NCI-H82 (cell line): ENCODE measurements around the gene PTPRN2.

Experiments used
- DNase-seq: peaks from one replicate; lab custom pipeline; 2025; lab: John Stamatoyannopoulos, UW

Gene PTPRN2

DNA sequence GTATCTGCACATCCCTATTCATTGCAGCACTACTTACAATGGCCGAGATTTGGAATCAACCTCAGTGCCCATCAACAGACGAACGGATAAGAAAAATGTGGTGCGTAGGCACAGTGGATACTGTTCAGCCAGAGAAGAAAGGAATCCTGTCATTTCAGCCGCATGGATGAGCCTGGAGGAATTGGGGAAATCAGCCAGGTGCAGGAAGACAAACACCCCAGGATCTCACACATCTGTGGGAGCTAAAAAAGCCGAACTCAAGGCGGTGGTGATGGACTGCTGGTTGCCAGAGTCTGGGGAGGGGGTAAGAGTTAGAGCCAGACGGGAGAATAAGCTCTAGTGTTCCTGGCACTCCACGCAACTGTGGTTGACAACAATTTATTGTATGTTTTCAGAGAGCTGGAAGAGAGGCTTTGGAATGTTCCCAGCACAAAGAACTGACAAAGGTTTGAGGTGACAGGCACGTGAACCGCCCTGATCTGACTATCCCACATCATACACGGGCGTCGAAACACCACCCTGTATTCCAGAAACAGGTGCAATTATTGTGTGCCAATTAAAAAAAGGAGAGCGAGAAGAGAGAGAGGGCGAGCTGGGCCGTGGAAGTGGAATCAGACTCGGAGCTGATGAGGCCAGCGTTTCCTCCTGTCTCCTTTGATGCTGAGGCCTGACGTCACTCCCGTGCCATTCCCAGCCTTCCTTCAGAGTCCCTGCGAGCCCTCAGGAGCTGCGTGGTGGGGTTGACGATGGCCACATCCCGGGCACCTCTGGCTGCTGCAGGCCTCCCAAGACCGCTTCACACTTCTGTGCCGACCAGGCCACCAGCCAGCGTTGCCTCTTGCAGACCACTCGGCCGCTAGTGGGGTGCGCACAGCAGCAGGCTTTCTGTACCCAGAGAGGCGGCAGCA, 1061.4 kb downstream of the PTPRN2 start:
- no peak for DNase-seq

DNA sequence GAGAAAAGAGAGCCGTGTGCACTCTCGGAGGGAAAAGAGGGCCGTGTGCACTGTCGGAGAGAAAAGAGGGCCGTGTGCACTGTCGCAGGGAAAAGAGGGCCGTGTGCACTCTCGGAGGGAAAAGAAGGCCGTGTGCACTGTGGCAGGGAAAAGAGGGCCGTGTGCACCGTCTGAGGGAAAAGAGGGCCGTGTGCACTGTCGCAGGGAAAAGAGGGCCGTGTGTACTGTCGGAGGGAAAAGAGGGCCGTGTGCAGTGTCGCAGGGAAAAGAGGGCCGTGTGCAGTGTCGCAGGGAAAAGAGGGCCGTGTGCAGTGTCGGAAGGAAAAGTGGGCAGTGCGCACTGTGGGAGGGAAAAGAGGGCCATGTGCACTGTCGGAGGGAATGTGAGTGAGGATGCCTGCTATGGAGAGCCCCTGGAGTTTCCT, 1062.1 kb downstream of the PTPRN2 start:
- DNase-seq = peak; percentile 15

DNA sequence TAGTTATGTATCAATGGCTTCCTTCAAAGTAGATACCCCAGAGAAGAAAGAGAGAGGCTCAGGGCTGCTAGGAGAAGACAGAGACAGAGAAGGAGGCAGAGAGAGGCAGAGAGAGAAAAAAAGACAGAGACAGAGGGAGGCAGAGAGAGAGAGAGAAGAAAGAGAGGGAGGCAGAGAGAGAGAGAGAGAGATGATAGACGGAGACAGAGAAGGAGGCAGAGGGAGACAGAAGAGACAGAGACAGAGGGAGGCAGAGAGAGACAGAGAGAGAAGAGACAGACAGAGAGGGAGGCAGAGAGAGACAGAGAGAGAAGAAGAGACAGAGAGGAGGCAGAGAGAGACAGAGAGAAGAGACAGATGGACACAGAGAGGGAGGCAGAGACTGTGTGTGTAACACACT, 1062.9 kb downstream of the PTPRN2 start:
- no peak for DNase-seq

DNA sequence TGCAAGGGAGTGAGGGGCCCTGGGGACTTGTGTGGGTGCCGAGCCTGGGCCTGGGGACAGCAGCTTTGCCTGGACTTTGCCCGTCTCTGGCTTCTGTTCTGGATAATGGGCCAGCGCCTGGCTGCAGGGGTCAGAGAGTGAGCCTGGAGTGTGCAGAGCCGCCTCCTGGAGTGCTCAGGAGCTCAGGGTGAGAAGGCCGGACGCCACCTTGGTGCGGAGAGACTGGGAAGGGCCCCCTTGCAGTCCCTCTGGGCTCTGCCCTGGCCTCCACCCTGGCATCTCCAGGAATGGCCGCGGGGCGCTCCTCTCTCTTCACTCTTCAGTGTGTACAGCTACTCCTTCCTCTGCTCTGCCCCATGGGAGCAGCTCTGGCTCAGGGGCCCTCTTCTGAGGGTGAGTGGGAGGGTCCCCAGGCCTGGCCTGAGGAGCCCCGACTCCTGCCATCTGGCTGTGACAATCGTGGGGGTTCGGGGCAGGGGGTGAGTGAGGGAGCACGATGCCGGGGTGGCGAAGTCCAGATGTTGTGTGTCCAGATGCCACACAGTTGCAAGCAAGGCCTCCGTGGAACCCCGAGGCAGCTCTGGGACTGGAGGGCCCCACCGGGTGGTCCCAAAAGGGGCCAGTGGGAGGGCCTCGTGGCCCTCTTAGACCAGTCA, 1063.7 kb downstream of the PTPRN2 start:
- DNase-seq = no peak

DNA sequence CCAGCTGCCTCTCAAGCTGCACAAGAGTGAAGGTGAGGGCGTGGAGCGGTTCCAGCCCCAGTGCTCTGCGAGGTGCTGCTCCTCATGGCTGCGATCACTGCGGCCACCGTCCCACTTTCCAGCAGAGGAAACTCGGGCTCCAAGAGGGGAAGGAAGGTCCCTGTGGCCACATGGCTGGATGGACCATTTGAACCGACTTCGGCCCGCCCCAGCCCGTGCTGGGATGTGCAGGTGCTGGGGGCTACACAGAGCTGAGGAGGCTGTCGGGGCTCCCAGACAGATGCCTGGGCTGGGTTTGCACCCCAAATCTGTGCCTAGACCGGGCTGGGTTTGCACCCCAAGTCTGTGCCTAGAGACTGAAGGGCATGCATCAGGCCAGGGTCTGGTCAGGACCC, 1064.3 kb downstream of the PTPRN2 start:
- DNase-seq = no peak

DNA sequence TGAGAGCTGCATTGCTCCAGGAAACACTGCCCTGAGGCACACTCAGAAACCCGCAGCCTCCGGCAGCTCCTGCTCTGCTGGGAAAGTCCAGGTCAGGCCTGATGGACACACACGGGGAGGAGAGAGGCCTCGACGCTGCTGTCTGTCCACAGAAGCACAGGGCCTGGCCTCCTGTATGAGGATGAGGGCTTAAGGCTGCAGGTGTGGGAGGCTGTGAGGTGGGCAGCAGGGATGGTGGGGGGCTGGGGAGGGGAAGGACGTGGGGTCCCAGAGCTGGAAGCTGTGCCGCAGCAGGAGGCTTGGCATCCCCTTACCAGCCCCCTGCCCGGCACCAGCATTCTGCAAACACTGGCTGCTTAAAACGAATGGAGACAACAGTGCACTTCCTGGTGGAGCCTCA, 1064.7 kb downstream of the PTPRN2 start:
- no peak for DNase-seq

DNA sequence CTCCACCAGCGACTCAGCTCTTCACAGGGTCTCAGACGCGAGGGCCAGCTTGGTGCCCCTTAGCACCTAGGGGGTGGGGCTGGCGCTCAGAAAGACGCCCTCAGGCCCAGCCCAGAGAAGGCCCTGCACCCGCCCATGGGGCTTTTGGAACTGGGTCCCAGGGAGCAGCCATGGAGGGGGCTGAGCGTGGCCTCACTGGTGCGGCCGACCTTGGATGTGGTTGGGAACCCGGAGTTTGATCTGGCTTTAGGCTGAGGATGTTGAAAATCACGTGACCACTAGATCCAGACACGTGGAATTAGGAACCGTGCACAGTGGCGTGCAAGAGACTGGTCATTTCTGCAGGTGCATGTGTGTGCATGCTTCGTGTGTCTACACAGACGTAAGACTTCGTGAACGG, 1065.4 kb downstream of the PTPRN2 start:
- DNase-seq = no peak

DNA sequence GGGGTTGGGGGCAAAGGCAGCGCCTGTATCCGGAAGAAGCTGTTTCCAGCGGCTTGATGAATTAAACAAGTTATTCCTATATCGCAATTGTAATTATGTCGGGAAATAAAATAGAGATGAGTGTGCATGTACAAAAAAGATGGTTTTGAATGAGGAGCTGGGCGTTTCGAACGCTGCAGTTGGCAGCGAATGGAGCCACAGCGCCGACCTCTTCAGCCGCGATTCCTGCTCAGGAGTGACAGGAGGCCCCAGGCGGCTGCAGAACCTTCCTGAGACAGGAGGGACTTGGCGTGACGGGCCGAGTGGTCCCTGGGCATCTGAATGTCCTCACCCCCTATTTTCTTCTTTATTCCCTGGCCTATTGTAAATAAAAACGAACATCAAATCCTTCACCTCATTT, 1065.9 kb downstream of the PTPRN2 start:
- DNase-seq = no peak

DNA sequence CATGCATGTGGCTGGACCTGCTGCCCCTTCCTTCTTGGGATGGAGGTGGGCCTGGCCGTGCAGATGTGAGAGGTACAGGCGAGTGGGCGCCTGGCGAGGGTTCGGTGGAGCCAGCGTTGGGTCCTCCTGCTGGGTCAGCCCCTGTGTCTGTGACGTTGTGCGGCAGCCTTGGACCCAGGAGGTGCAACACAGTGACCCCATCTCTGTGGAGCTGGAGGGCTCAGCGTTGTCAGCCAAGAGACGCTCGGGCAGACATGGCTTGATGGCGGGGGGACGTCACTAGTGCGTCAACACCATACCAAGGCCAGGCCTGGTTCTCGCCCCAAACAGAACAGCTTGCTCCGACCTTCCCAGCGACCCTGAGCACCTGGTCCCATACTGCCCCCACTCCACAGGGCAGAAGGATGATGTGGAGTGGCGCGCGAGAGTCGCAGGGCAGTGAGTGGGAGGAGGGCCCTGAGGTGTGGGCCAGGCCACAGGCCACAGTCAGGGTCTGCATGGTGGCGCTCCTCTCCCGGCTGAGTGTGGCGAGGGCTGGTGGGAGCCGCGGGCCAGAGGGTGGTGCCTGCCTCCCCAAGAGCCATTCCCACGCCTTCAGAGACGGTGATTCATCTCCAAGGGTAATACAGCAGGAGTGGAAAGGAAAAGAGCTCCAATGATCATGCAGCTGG, 1066.4 kb downstream of the PTPRN2 start:
- DNase-seq = no peak

DNA sequence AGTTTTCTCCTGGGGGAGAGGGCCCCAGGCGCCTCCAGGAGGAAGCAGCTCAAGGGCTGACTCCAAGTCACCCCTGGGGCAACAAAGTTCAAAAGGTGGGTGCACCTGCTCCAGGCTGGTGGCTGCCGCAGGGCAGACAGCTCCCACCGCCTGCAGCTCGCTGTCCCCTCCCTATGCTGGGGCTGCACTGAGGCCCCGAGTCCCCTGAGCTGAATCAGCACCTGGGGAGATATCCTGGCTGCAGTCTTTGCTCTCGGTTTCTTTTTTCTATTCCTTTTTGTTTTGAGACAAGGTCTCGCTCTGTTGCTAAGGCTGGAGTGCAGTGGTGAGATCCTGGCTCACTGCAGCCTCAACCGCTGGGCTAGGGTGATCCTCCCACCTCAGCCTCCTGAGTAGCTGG, 1067.4 kb downstream of the PTPRN2 start:
- DNase-seq = no peak

DNA sequence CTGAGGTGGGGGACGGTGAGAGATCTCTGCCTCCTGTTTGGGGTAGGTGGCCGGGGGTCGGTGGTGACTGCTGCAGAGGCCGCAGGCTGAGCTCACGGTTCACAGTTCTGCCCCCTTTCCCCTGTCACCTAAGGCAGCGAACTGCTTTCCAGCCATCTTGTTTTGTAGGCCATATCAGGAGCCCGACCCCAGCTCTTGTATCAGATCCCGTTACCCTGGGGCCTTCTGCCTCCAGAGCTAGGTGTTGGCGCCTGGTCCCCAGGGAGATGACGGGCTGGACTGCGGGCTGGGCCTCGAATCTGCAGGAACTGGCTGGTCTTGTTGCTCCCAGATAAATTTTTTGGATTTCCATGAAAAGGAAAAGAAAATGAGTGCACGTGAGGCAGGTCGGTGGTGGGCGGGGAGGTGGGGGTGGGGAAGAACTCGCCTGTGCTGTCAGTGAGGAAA, 1067.8 kb downstream of the PTPRN2 start:
- DNase-seq = no peak

DNA sequence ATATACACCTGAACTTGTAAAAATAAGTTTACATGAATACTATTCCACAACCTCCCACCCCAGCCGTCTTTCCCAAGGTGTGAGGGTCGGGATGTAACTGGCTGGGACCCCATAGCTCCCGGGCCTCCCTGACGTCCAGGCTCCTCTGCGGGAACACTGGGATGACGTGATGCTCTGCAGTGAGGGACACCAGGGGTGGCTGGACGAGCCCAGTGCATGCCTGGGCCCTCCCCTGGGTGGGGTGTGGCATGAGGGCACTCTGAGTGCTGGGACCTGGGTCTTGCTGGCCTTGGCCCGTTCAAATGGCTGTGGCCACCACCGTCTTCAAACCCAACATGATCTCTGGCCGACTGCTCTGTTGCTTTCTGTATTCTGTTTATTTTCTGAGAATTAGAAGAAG, 1068.4 kb downstream of the PTPRN2 start:
- DNase-seq = no peak

DNA sequence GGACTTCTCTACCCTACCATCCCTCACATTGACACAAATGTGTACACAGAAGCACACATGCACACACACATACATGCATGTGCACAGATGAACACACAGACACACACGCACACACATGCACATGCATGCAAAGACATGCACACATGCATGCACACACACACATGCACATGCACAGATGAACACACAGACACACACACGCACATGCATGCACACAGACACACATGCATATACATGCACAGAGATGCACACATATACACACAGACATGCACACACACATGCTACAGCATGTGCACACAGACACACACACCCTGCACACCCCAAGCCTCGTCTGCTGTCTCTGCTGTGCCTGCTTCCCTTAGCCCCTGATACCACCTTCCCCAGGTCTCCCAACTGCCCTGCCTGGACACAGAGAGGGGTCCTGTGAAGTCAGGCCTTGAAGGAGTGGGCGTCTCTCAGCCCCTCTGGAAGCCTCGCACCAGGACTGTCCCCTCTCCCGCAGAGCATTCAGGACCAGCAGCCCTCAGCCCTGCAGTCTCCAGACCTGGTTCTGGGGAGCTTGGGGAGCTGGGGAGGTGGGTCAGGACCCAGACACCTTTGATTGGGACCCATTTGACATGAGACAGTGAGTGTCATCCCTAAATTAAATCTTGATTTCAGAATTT, 1069.0 kb downstream of the PTPRN2 start:
- DNase-seq = no peak

DNA sequence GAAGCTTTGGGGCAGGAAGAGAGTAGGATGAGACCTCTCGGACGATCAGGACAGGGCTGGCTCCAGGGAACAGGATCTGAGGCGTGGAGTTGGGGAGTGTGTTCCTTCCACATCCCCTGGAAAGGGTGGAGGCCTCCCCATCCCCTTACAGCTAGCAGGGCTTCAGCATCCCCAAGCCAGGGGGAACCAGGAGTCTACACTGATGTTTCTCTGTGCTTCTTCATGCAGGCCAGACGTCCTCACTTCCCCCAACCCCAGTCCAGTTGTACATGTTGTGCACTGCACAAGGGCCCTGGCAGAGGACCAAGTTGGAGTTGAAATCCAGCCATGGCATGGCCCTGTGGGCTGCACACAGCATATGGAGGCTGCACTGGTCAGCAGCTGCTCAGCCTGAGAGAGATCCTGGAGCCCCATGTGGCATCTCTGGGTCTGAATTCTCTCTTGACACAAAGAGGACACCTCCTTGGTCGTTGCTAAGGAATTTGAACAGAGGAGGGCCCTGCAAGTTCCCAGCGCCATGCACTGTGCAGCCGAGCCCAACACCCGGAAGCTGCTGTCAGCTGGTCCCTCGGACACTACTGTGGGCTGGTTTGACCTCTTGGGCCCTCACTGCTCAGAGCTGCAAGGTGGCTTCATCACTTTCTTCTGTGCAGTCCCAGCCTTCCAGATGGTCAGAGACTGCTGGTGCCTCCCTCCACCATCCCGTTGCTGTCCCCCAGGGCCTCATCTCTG, 1069.7 kb downstream of the PTPRN2 start:
- DNase-seq = no peak

DNA sequence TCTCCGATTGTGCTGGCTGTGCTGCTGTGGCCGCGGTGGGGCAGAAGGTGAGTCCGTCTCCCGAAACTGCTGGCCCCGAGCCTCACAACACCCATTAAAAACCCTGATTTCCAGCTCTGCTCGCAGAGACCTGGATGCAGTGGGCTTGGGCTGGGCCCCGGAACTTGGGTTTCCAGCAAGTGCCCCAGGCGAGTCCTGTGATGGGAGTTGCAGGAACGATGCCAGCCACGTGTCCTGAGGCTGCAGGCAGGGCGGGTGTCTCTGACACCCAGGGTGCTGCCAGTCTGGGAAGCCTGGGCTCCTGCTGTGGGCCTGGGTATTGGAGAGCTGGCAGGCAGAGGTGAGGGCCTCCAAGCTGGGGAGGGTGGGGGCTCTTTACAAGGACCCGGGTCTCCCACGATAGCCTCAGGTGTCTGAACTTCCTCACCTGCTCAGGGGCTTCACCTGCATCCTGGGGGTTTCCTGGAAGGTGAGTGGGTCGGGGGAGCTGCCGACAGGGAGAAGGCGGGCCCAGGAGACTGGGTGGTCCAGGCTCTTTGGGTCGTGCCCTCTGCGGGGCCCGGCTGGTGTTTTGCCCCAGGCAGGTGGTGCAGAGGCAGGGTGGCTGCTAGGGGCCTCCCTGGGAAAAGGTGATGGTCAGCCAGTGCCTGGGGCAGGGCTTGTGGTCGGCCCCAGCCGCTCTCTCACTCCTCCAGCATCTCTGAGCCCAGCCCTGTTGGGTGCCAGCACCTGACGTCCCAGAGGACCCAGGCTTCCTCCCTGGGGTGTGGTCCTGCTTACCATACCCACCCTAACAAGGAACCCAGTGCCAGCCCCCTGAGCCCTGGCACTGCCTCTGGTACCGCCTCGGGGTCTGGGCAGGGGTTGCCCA, 1070.5 kb downstream of the PTPRN2 start:
- DNase-seq = no peak

DNA sequence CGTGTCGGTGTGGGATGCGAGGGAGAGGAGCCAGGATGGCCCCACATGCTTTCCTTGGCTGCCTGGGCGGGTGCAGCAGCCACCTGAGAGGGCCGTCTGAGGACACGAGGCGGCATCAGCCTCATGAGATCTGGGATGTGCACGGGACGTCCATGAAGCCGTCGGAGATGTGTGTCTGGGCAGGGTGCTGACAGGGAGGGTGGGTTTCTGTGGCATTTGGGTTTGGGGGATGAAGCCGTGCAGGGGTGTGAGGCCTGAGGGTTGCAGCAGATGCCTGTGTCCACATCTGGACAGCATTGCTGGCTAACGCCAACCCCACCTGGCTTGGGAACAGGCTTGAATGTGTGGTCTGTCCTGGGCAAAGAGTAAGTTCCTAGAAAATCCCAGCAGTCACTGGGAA, 1071.3 kb downstream of the PTPRN2 start:
- DNase-seq = no peak

DNA sequence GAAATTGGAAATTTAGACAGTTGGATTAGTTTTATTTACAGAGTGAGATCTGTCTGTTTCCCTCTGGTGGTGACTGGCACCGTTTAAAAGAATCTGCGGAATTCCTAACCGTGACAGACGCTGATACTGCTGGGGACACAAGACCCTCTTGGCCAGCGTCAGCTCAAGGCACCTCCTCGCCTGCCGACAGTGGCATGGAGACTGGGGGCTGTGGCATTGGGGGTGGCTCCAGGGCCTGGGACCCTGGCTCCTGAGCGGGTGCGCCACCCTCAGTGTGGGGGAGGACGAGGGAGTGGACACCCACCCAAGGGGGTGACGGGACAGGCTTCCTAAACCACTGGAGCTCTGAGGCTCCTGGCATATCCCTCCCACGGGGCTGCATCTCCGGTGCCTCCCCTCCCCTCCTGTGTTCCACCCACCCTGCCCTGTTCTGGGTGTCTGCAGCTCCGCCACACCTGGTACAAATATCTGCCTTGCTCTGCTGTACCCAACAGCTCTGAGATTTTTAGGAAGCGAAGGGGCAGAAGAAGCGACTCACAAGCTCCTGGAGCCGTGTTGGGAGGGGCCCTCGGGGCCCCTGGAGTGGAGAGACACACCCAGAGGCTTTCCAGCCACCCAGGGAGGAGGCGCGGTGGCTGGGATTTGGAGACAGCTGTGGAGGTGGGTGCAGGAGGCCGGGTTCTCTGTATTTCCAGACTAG, 1072.1 kb downstream of the PTPRN2 start:
- no peak for DNase-seq

DNA sequence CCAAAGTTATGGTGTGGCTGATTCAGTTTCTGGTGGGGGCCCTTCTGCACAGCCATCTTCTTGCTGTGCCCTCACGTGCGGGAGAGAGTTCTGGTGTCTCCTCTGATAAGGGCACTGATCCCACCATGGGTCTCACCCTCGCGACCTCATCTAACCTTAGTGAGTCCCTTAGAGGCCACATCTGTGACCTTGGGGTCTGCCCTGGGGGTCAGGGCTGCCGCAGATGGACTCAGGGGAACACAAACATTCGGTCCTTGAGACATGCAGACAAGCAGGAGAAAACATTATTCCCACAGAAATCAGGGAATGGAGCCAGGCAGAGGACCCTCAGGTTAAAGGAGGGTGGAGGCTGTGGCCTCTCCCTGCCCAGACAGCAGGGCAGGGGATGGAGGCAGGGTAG, 1072.9 kb downstream of the PTPRN2 start:
- no peak for DNase-seq

DNA sequence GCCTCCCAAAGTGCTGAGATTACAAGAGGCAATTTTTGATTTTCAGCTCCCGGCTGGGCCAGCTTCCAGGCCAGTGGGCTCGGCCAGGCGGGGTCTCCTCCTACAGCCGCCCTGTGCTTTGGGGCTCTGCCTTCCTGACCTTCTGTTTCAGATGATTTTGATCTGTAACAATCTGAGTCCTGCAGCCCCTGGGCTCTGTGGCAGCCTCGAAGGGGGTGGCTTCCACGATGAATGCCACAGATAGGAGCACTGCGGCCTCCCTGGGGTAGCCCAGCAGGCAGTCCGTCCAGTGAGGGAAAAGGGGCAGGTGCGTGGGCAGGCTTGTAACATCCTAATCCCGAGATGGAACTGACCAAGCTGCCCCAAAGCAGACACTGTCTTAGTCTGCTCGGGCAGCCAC, 1073.3 kb downstream of the PTPRN2 start:
- no peak for DNase-seq

DNA sequence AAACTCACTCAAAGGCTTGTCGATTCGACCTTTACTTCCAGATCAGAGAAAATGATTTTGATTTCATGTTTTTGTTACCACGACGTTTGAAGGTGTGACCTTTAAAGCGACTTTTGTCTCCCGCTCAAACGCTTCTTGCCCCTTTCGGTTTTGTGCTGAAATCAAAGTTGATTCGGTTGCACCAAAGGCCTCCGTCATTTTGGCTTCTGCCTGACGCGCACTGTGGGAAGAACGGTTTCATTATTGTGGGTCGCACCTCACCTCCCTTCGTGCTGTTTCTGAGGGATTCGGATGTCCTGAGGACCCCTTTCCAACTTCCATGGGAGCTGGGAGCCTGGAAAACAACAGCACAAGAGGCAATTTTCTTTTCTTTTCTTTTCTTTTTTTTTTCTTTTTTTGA, 1073.9 kb downstream of the PTPRN2 start:
- no peak for DNase-seq
